BE2C (cell line): Measurements from ENCODE around the gene KCNK5.

Experiments used
- DNase-seq: peaks from one replicate; pipeline ENCODE4 v3.0.0-alpha.2; 2020
- H3K27me3 ChIP-seq: fragments of 250-450 bp; sonication (Bioruptor Pico); 2 replicates; pipeline ENCODE4 v1.5.1; 2020; ENCODE audit warnings: mild to moderate bottlenecking
- H3K36me3 ChIP-seq: fragments of 250-450 bp; sonication (Bioruptor Pico); 2 replicates; pipeline ENCODE4 v1.5.1; 2020; ENCODE audit warnings: mild to moderate bottlenecking
- H3K4me1 ChIP-seq: fragments of 250-450 bp; sonication (Bioruptor Pico); 2 replicates; pipeline ENCODE4 v1.5.1; 2020
- H3K4me3 ChIP-seq: 2 replicates; pipeline ENCODE4 v1.5.1; 2011; ENCODE audit warnings: low read depth, low read length
- H3K9me3 ChIP-seq: fragments of 250-450 bp; sonication (Bioruptor Pico); 2 replicates; pipeline ENCODE4 v1.5.1; 2020
- CTCF ChIP-seq: IDR thresholded peaks from 2 replicates; pipeline ENCODE4 v1.5.1; 2012; ENCODE audit warnings: mild to moderate bottlenecking, low read depth, low read length

Gene KCNK5

GRCh38 chr6:39210450-39210849 is 18.8 kb downstream of the KCNK5 start:
- no peak for TF ChIP-seq CTCF
- no peaks in the 10 kb centered on the region for H3K36me3 ChIP-seq
- H3K4me1 ChIP-seq: no peaks in the 10 kb centered on the region
- no peaks in the 10 kb centered on the region for H3K27me3 ChIP-seq
- no peak for DNase-seq
- H3K4me3 ChIP-seq: no peak overlapping the region
- H3K9me3 ChIP-seq: no peaks in the 10 kb centered on the region

GRCh38 chr6:39209911-39210310 is 19.4 kb downstream of the KCNK5 start:
- Histone ChIP-seq H3K4me1 (no peaks in the 10 kb centered on the region), H3K4me3 (no peak overlapping the region), H3K9me3 (no peaks in the 10 kb centered on the region), H3K36me3 (no peaks in the 10 kb centered on the region), H3K27me3 (no peaks in the 10 kb centered on the region)
- no peak for DNase-seq
- TF ChIP-seq CTCF: no peak

- Histone ChIP-seq H3K4me1 (no peaks in the 10 kb centered on the region), H3K4me3 (no peak overlapping the region), H3K9me3 (no peaks in the 10 kb centered on the region), H3K27me3 (no peaks in the 10 kb centered on the region), H3K36me3 (no peaks in the 10 kb centered on the region)
- TF ChIP-seq CTCF: no peak
- DNase-seq: no peak
Measured at GRCh38 chr6:39209360-39209811, 19.9 kb downstream of the KCNK5 start.

- Histone ChIP-seq H3K27me3 (no peaks in the 10 kb centered on the region), H3K9me3 (no peaks in the 10 kb centered on the region; the same call in 1 of the 2 replicates), H3K4me3 (no peak overlapping the region), H3K36me3 (no peaks in the 10 kb centered on the region), H3K4me1 (no peaks in the 10 kb centered on the region)
- DNase-seq: no peak
- no peak for TF ChIP-seq CTCF
Measured at GRCh38 chr6:39208223-39208739, 21.0 kb downstream of the KCNK5 start.

GRCh38 chr6:39207416-39208222 is 21.7 kb downstream of the KCNK5 start:
- Histone ChIP-seq H3K9me3 (no peaks in the 10 kb centered on the region; the same call in 1 of the 2 replicates), H3K4me3 (no peak overlapping the region), H3K27me3 (no peaks in the 10 kb centered on the region), H3K36me3 (no peaks in the 10 kb centered on the region), H3K4me1 (no peaks in the 10 kb centered on the region)
- no peak for DNase-seq
- no peak for TF ChIP-seq CTCF

GRCh38 chr6:39206250-39206721 is 23.0 kb downstream of the KCNK5 start:
- no peak for TF ChIP-seq CTCF
- Histone ChIP-seq H3K9me3 (no peaks in the 10 kb centered on the region; the same call in 1 of the 2 replicates), H3K27me3 (no peaks in the 10 kb centered on the region), H3K4me3 (no peak overlapping the region), H3K36me3 (no peaks in the 10 kb centered on the region), H3K4me1 (no peaks in the 10 kb centered on the region)
- DNase-seq: no peak
